GM21786 (cell line): ENCODE measurements around the gene ATP6AP1.
A peak's percentile ranks its signal among the peaks of the same experiment; 100 is the strongest.

ENCODE experiments used
- ATAC-seq: cut with Tn5 transposase; IDR thresholded peaks from one replicate; pipeline ENCODE4 v1.9.1; 2021; ENCODE audit not compliant: unreplicated experiment

Gene ATP6AP1

DNA sequence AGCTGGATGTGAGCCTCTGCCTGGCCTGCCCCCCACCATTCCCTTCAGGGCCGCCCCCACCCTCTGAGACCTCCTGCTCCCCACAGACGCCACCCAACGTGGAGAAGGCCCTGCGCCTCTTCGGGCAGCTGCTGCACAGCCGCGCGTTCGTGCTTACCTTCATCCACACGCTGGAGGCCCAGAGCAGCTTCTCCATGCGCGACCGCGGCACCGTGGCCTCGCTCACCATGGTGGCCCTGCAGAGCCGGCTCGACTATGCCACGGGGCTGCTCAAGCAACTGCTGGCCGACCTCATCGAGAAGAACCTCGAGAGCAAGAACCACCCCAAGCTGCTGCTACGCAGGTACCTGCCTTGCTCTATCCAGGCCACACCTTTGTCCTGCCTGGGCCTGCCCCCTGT is 39.7 kb downstream of the ATP6AP1 start:
- no peak for ATAC-seq

DNA sequence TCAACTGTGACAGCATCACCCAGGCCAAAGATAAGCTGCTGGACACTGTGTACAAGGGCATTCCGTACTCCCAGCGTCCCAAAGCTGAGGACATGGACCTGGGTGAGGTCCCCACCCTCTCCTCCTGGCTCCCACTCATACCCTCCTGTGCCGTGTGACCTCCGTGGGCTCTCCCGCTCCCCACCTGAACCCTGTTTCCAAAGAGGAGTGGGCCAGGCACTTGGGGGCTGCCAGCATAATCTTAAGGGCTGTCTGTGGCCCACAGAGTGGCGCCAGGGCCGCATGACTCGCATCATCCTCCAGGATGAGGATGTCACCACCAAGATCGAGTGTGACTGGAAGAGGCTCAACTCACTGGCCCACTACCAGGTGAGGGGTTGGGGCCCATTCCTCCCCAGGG is 40.6 kb downstream of the ATP6AP1 start:
- no peak for ATAC-seq

DNA sequence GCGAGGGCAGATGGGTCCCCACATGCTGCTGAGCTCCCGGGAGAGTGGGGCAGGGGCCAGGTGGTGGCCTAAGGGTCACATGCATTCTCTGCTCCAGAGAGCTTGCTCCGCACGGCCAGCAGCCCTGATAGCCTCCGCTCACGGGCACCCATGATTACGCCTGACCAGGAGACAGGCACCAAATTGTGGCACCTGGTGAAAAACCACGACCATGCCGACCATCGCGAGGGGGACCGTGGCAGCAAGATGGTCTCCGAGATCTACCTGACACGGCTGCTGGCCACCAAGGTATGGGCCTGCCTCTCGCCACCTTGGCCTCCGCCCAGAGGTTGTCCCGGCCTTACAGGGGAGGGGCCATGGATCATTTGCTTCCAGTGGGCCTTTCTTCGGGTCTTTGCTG is 41.4 kb downstream of the ATP6AP1 start:
- no peak for ATAC-seq

DNA sequence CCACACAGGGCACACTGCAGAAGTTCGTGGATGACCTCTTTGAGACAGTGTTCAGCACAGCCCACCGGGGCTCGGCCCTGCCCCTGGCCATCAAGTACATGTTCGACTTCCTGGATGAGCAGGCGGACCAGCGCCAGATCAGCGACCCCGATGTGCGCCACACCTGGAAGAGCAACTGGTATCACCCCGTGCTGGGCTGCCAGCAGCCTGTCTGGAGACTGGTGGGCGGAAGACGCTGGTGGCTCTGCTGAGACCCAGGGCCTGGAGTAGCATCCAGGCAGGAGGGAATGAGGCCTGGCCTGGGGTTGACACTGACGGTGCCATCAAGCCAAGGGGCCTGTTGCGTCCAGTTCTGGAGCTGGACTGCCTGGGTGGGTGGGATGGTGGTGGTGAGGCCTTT is 42.0 kb downstream of the ATP6AP1 start:
- no peak for ATAC-seq

DNA sequence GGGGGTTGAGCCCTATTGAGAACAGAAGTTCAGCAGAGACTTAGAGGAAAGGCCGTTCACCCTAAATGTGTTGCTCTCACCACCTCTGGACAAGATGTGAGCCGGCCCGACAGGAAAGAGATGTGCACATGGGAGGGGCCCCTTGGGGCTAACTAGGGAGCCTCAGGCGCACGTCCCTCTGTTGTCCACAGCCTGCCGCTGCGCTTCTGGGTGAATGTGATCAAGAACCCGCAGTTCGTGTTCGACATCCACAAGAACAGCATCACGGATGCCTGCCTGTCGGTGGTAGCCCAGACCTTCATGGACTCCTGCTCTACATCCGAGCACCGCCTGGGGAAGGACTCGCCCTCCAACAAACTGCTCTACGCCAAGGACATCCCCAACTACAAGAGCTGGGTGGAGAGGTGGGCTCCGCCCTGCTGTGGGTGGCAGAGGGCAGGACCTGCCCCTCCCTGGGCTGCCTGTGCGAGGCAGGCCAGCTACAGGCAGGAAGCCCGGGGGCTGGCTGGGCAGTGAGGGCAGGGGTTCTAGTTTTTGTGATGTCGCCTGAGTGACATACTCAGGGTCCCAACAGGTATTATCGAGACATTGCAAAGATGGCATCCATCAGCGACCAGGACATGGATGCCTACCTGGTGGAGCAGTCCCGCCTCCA is 42.6 kb downstream of the ATP6AP1 start:
- no peak for ATAC-seq

DNA sequence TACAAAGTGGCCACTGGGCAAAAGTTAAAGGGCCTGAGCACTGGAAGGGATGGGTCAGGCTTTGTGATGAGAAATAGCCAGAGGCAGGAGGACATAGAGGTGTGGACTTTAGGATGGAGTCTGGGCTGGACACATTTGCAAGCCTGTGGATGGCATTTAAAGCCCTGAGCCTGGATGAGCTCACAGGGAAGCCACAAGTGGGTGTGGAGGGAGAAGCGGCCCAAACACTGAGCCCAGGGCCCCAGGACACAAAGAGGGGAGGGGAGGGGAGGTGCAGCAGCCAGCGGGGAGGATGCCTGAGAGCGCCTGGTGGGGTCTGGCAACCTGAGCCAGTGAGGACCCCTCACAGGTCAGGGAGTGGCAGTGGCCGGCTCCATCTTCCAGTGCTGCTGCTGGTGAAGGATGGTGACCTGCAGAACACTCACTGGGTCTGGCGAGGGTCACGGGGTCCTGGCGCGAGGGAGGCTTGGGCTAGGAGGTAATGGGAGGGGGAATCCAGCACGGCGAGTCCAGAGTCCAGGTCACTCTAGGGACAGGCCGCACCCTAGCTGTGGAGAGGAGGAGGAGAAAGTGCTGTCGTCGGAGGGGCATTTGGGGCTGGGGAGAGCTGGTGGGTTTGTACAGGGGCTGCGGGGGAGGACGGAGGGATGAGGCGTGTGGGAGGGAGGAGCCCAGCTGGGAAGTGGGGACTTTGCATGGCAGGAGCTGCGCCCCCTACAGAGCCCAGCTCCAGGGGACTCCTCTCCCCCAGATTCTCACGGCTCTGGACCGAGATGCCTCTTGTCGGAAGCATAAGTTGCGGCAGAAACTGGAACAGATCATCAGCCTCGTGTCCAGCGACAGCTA is 43.6 kb downstream of the ATP6AP1 start:
- ATAC-seq, result no peak

DNA sequence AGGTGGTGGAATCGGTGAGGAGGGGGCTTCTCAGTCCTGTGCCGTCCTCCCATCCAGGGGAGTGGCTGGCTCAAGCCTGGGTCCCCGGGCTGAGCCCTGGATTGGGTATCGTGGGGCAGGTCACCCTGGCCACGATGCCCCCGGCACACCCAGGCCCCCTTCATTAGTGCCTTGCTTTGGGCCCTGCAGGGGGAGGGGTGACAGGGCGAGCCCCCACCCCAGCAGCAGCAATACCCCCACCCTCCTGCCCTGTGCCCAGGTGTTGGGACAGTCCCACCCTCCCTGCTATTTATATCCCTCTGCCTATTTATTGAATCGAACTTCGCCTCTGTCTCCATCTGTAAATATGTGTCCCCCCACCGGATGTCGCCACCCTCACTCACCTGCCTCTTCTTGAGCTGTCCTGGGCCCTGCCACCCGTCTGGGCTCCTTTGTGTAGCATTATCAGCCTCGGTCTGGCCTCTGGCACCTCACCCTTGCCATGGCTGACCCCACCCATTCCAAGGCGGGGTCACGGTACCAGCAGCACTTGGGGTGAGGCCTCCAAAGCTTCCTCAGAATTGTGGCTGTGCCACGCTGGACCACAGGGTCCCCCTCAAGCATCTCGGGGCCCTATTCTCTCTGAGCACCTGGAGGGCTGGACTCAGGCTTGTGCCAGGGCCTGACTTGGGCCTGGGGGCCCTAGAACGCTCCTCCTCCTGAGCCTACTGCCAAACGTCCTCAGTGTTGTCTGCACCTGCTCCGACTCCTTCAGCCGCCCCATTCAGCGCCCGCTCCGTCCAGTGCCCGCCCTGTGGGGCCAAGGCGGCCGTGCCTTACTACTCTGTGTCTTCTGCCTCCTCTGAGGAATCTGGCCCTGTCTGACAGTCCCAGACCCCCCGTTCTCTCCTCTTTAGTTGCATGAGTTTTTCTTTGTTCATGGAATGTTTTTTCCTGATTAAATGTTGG is 44.5 kb downstream of the ATP6AP1 start:
- ATAC-seq, result no peak

DNA sequence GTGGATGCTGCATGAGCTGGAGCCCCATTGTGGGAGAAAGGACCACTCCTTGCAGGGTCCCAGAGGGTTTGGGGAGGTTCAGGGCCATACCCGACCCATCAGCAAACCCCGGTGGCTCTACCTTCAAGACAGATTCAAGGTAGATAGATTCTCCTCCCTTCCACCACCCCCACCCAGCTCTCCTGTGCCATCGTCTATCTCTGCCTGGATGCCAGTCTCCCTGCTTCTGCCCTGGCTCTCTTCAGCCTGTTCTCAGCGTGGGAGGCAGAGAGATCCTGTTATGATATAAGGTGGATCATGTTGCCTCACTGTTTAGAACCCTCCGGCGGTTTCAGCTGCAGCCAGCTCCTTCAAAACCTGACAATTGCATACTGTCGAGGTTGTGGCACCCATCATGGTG is 45.2 kb downstream of the ATP6AP1 start:
- no peak for ATAC-seq

DNA sequence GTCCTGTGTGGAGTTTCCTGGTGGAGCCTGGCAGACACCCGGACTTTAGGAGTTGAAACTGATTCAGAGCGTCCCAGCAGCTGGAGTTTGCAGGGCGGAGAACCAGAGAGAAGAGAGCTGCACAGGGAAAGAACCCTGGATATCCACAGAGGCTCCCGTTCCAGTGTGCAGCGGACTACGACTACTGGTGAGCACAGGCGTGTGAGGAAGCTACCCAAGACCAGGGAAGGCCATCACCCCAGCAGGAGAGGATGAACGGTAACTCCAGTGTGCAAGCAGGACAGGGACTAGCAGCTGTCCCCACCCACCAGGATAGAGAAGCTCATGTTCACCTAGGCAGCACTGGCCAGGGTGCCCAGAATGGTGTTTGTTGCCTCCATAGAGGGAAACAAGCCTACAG is 48.3 kb downstream of the ATP6AP1 start:
- ATAC-seq, result no peak

DNA sequence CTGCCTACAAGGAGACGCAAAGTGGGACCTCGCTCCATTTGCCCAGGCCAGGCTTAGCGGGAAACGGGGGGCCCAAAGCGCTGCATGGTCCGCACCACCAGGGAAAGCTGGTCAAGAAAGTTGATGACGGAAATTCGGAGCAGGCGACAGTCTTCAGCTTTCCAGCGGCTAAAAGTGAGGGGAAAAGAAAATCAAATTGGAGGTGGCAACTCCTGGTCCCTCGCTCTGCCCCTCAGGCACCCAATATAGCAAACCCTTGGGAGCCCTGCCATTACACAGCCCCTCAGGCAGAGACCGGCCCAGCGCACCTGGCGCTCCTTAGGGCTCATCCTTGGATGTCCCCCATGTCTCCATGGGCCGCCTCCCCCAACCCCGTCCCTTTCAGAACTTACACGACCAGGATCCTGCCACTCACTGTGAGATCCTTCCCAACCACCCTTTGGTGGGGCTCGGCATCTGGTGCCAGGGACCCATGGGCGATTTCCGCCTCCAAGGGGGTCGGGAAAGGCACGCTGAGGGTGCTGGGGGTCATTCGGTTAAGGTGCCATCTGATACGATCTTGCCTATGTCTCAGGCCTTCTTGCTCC is 49.5 kb downstream of the ATP6AP1 start:
- ATAC-seq, result no peak

DNA sequence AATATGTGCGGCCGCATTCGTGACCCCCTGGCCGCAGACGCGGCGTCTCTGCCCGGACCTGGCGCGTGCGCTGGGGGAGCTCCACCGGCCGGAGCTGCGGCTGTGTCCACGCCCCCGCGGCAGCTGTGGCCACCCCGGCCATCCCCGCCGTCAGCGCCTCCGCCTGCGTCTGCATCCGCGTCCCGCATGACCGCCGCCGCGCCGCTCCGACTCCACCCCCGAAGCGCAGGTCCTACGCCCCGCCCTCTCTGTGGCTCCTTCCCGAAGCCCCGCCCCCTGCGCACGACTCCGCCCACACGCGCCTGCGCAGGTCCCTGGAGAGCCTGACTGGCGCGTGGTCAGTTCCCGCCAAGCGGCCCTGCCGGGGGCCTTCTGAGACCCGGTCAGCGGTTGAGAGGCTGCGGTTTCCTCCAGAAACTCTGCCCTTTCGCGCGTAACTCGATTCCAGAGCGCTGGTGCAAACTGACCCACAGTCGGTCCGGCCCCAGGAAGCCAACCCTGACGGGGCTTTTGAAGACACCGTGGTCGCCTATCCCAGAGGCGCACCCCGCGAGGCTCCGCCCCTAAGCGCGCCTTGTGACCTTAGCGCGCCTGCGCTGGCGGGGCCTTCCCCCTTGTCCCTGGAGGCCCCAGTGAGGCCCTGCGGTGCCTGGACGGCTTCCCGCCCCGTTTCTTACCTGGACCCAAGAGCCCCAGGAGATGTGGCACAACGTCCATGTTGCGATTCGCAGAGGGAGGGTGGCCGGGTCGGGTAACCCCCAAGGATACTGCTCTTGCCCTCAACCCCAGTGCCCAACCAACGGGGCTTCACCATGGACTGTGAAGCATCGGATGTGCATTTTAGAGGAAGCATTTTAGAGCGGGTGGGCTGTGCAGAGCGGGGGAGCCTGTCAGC is 50.5 kb downstream of the ATP6AP1 start, which contains the start of gene LAGE3:
Gene LAGE3 (minus strand): TSS at position 554 of the 895 bp plus-strand sequence. CDS start 366 bp downstream, at position 188.
- ATAC-seq, result peak; percentile 80

DNA sequence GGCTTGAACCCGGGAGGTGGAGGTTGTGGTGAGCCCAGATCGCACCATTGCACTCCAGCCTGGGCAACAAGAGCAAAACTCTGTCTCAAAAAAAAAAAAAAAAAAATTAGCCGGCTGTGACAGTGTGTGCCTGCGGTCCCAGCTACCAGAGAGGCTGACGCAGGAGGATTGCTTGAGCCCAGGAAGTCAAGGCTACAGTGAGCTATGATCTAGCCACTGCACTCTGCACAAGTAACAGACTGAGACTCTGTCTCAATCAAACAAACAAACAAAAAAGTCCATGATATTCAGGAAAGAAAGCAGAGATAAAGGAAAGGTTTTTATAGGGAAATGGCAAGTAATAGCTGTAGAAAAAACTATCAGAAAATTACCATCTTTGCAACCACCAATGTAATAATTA is 52.7 kb downstream of the ATP6AP1 start:
- ATAC-seq, result no peak

DNA sequence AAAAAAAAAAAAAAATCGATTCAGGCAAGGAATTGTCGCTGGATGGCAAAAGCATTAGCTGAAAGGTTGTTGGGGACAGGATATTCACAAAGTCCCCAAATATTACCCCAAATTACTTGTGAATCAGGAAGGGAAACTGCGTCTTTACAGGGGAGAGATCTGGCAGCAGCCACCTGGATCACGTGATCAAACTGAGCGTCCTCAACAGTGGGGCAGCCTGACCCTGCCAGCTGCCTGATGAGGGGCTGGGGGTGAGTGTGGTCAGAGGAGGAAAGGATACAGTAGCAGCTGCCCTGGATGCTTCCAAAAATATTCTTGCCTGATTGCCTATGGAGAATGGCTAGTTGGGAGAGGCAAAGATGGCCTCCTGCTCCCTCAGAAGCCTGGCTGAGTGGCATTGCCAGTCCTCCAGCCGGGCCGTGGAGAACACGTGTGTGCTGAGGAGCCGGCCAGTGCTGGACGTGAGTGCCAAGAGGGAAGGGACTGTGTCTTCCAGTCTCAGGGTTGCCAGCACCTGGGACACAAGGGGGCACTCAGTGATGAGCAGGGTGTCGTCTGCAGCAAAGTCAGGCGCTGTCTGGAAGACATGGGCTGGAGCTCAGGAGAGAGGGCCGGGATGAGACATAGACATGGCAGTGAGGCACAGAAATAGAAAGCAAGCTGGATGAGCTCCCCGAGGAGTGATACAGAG is 53.6 kb downstream of the ATP6AP1 start:
- ATAC-seq, result no peak

DNA sequence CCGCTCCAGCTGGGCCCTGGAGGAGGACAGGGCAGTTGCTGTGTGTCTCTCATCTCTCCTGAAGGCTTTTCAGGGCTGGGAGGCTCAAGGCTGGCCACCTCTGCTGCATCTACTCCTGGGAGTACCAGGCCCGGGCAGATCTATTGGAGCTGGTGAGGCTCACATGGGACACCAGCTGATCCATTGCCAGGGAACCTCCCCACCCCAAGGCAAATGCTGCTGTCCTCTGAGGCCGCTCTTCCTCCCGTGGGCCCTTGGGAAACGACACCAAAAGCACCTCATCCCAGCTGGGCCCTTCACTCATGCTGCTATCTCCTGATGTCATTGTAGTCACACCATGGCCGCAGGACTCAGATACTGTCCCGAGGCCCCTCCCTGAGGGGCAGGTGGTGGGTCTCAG is 54.3 kb downstream of the ATP6AP1 start:
- no peak for ATAC-seq

DNA sequence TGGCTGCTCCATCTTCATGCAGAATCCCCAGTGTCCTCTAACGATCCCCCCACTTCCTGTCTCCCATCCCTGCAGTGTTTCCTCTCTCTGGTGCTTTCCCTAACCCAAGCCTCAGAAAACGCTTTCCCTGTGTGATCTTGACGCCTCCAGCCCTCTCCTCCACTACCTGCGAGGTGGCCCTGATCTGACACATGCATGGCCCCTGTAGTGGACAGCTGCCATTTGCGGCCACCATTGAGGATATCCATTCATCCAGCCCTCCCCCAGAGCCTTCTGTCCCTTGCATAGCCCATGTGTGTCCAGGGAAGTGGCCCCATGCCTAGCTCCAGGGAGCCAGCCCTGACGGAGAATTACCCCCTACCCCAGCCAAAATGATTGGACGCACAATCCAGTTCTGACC is 54.8 kb downstream of the ATP6AP1 start:
- no peak for ATAC-seq

DNA sequence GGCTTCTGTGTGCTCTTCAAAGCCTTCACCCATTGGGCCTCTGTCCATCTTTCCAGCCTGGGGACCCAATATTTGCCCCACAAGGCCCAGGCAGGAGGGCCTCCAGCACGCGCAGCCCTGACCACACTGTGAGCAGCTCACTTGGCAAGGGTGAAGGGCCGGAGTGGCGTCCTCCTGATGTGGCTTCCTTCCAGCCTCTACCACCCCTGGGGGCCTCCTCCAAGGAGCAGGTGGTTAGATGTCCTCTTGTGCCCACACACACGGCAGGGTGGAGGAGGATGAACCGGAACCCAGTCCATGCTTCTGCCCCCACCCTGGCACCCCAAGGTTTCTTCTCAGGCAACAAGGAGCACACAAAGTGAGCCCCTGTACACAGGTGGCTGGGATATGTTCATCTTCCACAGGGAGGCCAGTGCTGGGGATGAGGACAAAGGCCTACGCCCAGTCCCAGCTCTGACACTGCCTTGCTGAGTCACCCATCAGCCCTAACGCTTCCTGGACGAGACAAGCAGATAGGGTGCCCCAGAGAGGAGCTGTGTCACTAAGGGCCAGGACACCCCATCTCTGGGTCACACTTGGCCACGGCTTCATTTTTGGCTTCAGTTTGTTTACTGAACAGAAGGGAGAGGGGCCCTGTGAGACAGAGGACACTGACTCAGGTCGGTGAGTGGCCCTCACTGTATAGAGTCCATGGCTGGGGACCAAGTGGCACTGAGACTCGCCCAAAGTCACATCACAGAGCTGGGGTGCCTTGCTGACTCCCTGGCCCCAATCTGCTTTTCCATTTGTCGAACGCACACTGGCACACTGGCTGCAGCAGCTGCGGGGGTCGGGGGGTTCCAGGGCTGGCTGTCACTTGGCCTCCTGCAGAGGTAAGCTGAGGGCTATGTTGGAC is 56.0 kb downstream of the ATP6AP1 start:
- no peak for ATAC-seq

DNA sequence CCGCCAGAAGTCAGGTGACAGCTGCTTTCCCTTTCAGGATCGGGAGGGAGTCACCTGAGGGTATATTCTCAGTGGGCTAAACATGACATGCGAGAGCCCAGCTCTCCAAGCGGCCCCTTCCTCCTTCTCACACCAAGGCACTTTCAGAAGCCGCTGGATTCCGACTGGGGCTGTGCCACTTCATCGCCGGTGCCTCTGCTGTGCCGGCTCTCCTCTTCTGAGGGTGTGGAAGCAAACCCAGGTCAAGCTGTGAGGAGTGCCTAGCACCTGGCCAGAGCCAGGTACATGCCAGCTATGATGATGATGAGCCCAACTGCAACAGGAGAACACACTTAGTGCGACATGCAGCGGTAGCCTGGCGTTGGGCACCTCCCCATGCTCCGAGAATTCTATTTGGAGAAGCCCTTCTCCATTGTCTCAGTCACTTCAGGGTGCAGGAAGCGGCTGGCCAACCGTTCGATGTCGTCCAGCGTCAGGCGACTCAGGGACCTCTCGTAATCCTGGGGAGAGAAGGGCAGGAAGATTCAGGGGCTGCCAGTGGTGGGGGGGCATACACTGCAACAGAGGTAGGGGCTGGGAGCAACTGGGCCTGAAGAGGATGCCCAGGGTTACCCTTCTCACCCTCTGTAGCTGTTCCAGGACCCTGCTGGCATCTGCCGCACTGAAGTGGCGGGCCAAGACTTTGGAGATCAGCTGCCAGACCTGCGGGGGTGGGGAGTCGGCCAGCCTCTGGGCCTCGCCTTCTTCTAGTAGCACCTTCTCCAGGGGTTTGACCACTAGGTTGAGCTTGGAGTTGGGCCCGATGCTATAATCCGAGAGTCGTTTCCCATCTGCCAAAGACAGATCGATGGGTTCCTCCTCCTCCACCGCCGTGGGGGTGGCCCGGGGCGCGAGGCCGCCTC is 56.9 kb downstream of the ATP6AP1 start:
- ATAC-seq, result no peak
